Activated T-helper 2 cell treated with anti-CD3 and anti-CD28 coated beads, Interferon-gamma antibody, Interleukin-2, Interleukin-4, amounts not matched to agents 10 μg/mL and 5 μg/mL and 100 μg/mL, durations not matched to agents 14 hours and 24 hours and 36 hours (primary cell): ENCODE results near the gene FAM72B. TPM values are rescaled to one million over a fixed set of nuclear protein-coding genes. Genes with fewer than 3 reads are reported as not detected.
"Not testable (repeated sequence)": the region's sequence is repeated elsewhere in the genome, so short reads cannot be mapped to it uniquely, and the experiment has no call there.

Source experiments
- DNase-seq: peaks from one replicate; pipeline ENCODE4 v3.0.0; 2021; ENCODE audit warnings: low spot score
- H3K27ac Mint-ChIP-seq: one replicate; pipeline ENCODE4 v1.8.0; 2021; ENCODE audit warnings: mixed read lengths
- H3K27me3 Mint-ChIP-seq: one replicate; pipeline ENCODE4 v1.8.0; 2021; ENCODE audit warnings: low read depth, mixed read lengths
- H3K36me3 Mint-ChIP-seq: one replicate; pipeline ENCODE4 v1.8.0; 2021; ENCODE audit warnings: low read depth, mixed read lengths
- H3K4me1 Mint-ChIP-seq: one replicate; pipeline ENCODE4 v1.8.0; 2021; ENCODE audit warnings: low read depth, mixed read lengths
- H3K4me3 Mint-ChIP-seq: one replicate; pipeline ENCODE4 v1.8.0; 2021; ENCODE audit warnings: low read depth, mild to moderate bottlenecking, moderate library complexity, mixed read lengths
- H3K9me3 Mint-ChIP-seq: one replicate; pipeline ENCODE4 v1.8.0; 2021; ENCODE audit warnings: mixed read lengths
- intact Hi-C: fragments of 100-400 bp; cut with micrococcal nuclease; formaldehyde crosslinking; loops from one replicate; pipeline ENCODE4 v1.15.1; 2023
- total RNA-seq: library from RNA; stranded (reverse); gene quantifications from 2 replicates; pipeline ENCODE4 v1.2.3, GENCODE V29; 2022

The FAM72B gene
- total RNA-seq, 1 donor from 2014 or later, result 22.6 TPM

GRCh38 chr1:121155671-121156358 is 28.3 kb downstream of the FAM72B start:
- H3K36me3 Mint-ChIP-seq, H3K4me1 Mint-ChIP-seq, DNase-seq, H3K4me3 Mint-ChIP-seq, H3K27me3 Mint-ChIP-seq, H3K9me3 Mint-ChIP-seq, intact Hi-C loops, H3K27ac Mint-ChIP-seq: not testable (repeated sequence)

GRCh38 chr1:121154811-121155210 is 29.3 kb downstream of the FAM72B start:
- H3K4me1 Mint-ChIP-seq, H3K4me3 Mint-ChIP-seq, DNase-seq, H3K9me3 Mint-ChIP-seq, H3K27me3 Mint-ChIP-seq, intact Hi-C loops, H3K27ac Mint-ChIP-seq, H3K36me3 Mint-ChIP-seq: not testable (repeated sequence)

- DNase-seq, intact Hi-C loops, H3K36me3 Mint-ChIP-seq, H3K27ac Mint-ChIP-seq, H3K4me3 Mint-ChIP-seq, H3K4me1 Mint-ChIP-seq, H3K27me3 Mint-ChIP-seq, H3K9me3 Mint-ChIP-seq: not testable (repeated sequence)
These were observed 31.4 kb downstream of the FAM72B start for GRCh38 chr1:121152788-121153187.

GRCh38 chr1:121151294-121151693 is 32.8 kb downstream of the FAM72B start:
- H3K4me3 Mint-ChIP-seq, DNase-seq, intact Hi-C loops, H3K27ac Mint-ChIP-seq, H3K9me3 Mint-ChIP-seq, H3K4me1 Mint-ChIP-seq, H3K27me3 Mint-ChIP-seq, H3K36me3 Mint-ChIP-seq: not testable (repeated sequence)

- H3K4me3 Mint-ChIP-seq, intact Hi-C loops, DNase-seq, H3K27me3 Mint-ChIP-seq, H3K9me3 Mint-ChIP-seq, H3K36me3 Mint-ChIP-seq, H3K4me1 Mint-ChIP-seq, H3K27ac Mint-ChIP-seq: not testable (repeated sequence)
These were observed 35.5 kb downstream of the FAM72B start for GRCh38 chr1:121148489-121149190.

GRCh38 chr1:121140393-121140792 is 43.7 kb downstream of the FAM72B start:
- DNase-seq, H3K27ac Mint-ChIP-seq, intact Hi-C loops, H3K36me3 Mint-ChIP-seq, H3K27me3 Mint-ChIP-seq, H3K9me3 Mint-ChIP-seq, H3K4me1 Mint-ChIP-seq, H3K4me3 Mint-ChIP-seq: not testable (repeated sequence)

- H3K4me1 Mint-ChIP-seq, H3K36me3 Mint-ChIP-seq, intact Hi-C loops, H3K4me3 Mint-ChIP-seq, H3K27me3 Mint-ChIP-seq, DNase-seq, H3K9me3 Mint-ChIP-seq, H3K27ac Mint-ChIP-seq: not testable (repeated sequence)
These were observed 52.6 kb downstream of the FAM72B start for GRCh38 chr1:121131494-121131893.

- DNase-seq, H3K4me3 Mint-ChIP-seq: not testable (repeated sequence)
These were observed 65.7 kb downstream of the FAM72B start for GRCh38 chr1:121118480-121118824.

More at GRCh38 chr1:121118480-121118824, 65.7 kb downstream of the FAM72B start:
- intact Hi-C loops, H3K36me3 Mint-ChIP-seq, H3K27ac Mint-ChIP-seq, H3K27me3 Mint-ChIP-seq, H3K4me1 Mint-ChIP-seq, H3K9me3 Mint-ChIP-seq: not testable (repeated sequence)

Other genes with a start within 250 kb of the FAM72B start
- gene SRGAP2C, start 635 bp upstream of the FAM72B start, total RNA-seq, result 51.6 and 52.8 TPM in 2 replicates